MM.1S (cell line): Measurements from ENCODE around the gene DCLRE1C.

Experiments used
- CTCF ChIP-seq: fragments of 300-600 bp; sonication (generic); IDR thresholded peaks from 2 replicates; pipeline ENCODE4 v1.5.1; 2016; ENCODE audit warnings: antibody characterized with exemption, low read length, mixed read lengths
- EZH2 ChIP-seq: fragments of 300-600 bp; sonication (generic); optimal IDR thresholded peaks from 2 replicates; pipeline ENCODE3; 2017; ENCODE audit warnings: low read depth, mild to moderate bottlenecking, antibody characterized with exemption, low read length, mixed read lengths

GRCh38 chr10:14958872-14959220, 5.0 kb upstream of the DCLRE1C start:
- TF ChIP-seq CTCF: no peak
- no peak for TF ChIP-seq EZH2
